ENCODE measurements around the gene ETNK2. TPM values are rescaled to one million over a fixed set of nuclear protein-coding genes. Genes with fewer than 3 reads are reported as not detected.

Gene ETNK2
- 1 to 10 TPM; 4.5 to 7.2 (median 5.4) TPM for total RNA-seq
- polyA plus RNA-seq, result 5.2 TPM
- long read RNA-seq, donor 1, transcript ETNK2-203 (8 exons, 2,434 nt), result major isoform, 11 of 20 reads
- long read RNA-seq, donor 1, partial matches to known transcripts, result 1 of 20 reads
- long read RNA-seq, donor 1, other reads (novel, unspliced or antisense), result 5 of 20 reads
- long read RNA-seq, donor 2, transcript ETNK2-203 (8 exons, 2,434 nt), result major isoform, 8 of 11 reads
- long read RNA-seq, donor 2, partial matches to known transcripts, result 1 of 11 reads
- long read RNA-seq, donor 2, other reads (novel, unspliced or antisense), result 2 of 11 reads
- long read RNA-seq, donor 3, transcript ETNK2-203 (8 exons, 2,434 nt), result major isoform, 20 of 23 reads
- long read RNA-seq, donor 3, partial matches to known transcripts, result 0 of 23 reads
- long read RNA-seq, donor 3, other reads (novel, unspliced or antisense), result 1 of 23 reads
- long read RNA-seq, donor 4, transcript ETNK2-203 (8 exons, 2,434 nt), result major isoform, 13 of 15 reads
- long read RNA-seq, donor 4, partial matches to known transcripts, result 0 of 15 reads
- long read RNA-seq, donor 4, other reads (novel, unspliced or antisense), result 1 of 15 reads

- WGBS, result under 1% methylated on average over 94 of the region's 94 CpGs
- intact Hi-C loops (cut with DNase I), result no loop called here
- no peaks in the 10 kb centered on the region for H3K9me3 ChIP-seq (ENCODE audit: control insufficient read depth, low read length)
- H3K27me3 ChIP-seq (ENCODE audit: control insufficient read depth, insufficient read depth), result no peaks in the 10 kb centered on the region
- no peak within 1 kb of the TSS for H3K27ac ChIP-seq (ENCODE audit: low read length)
- ATAC-seq, result peak; percentile 61 to 65
- H3K4me3 ChIP-seq (ENCODE audit: low read length), result peak within 1 kb of the TSS; percentile 62
- peak; percentile 70 to 88 (median 87) for DNase-seq
- H3K4me1 ChIP-seq (ENCODE audit: control insufficient read depth, insufficient read depth, low read length), result peaks cover 3% of the 10 kb centered on the region
Observed at GRCh38 chr1:204151552-204152309, at the start of gene ETNK2. Gene ETNK2 (minus strand): TSS chr1:204152044. CDS start chr1:204151852, 192 bp downstream.

GRCh38 chr1:204201348-204202040 lies 49.6 kb upstream of the ETNK2 start:
- H3K9me3 ChIP-seq (ENCODE audit: control insufficient read depth, low read length), result no peaks in the 10 kb centered on the region
- no peak for ATAC-seq
- 77% methylated on average over 12 of the region's 12 CpGs for WGBS
- H3K27ac ChIP-seq (ENCODE audit: low read length), result no peak overlapping the region
- H3K4me3 ChIP-seq (ENCODE audit: low read length), result no peak overlapping the region
- H3K27me3 ChIP-seq (ENCODE audit: control insufficient read depth, insufficient read depth), result no peaks in the 10 kb centered on the region
- DNase-seq, result no peak
- H3K4me1 ChIP-seq (ENCODE audit: control insufficient read depth, insufficient read depth, low read length), result no peaks in the 10 kb centered on the region
- intact Hi-C loops (cut with DNase I), result no loop called here

GRCh38 chr1:204199579-204199978 lies 47.7 kb upstream of the ETNK2 start:
- Histone ChIP-seq H3K4me3 (ENCODE audit: low read length) (no peak overlapping the region), H3K27ac (ENCODE audit: low read length) (no peak overlapping the region), H3K9me3 (ENCODE audit: control insufficient read depth, low read length) (no peaks in the 10 kb centered on the region), H3K27me3 (ENCODE audit: control insufficient read depth, insufficient read depth) (no peaks in the 10 kb centered on the region), H3K4me1 (ENCODE audit: control insufficient read depth, insufficient read depth, low read length) (no peaks in the 10 kb centered on the region)
- ATAC-seq, result peak; percentile 49 to 55
- DNase-seq, result peak in 1 of 3 donors; percentile 64
- intact Hi-C loops (cut with DNase I), result no loop called here
- 68% methylated on average over 9 of the region's 9 CpGs for WGBS

GRCh38 chr1:204198348-204199340 lies 46.8 kb upstream of the ETNK2 start:
- no peaks in the 10 kb centered on the region for H3K27me3 ChIP-seq (ENCODE audit: control insufficient read depth, insufficient read depth)
- no peak overlapping the region for H3K27ac ChIP-seq (ENCODE audit: low read length)
- DNase-seq (peak in 1 of 3 donors; percentile 53), ATAC-seq (peak; percentile 34 to 42)
- no peaks in the 10 kb centered on the region for H3K4me1 ChIP-seq (ENCODE audit: control insufficient read depth, insufficient read depth, low read length)
- no peaks in the 10 kb centered on the region for H3K9me3 ChIP-seq (ENCODE audit: control insufficient read depth, low read length)
- 47% methylated on average over 18 of the region's 18 CpGs for WGBS
- H3K4me3 ChIP-seq (ENCODE audit: low read length), result no peak overlapping the region
- intact Hi-C loops (cut with DNase I), result no loop called here

GRCh38 chr1:204197068-204197467 lies 45.2 kb upstream of the ETNK2 start:
- Histone ChIP-seq H3K9me3 (ENCODE audit: control insufficient read depth, low read length) (no peaks in the 10 kb centered on the region), H3K4me3 (ENCODE audit: low read length) (no peak overlapping the region), H3K4me1 (ENCODE audit: control insufficient read depth, insufficient read depth, low read length) (no peaks in the 10 kb centered on the region), H3K27me3 (ENCODE audit: control insufficient read depth, insufficient read depth) (no peaks in the 10 kb centered on the region), H3K27ac (ENCODE audit: low read length) (no peak overlapping the region)
- intact Hi-C loops (cut with DNase I), result no loop called here
- 88% methylated on average over 5 of the region's 5 CpGs for WGBS
- ATAC-seq (no peak), DNase-seq (no peak)

- Histone ChIP-seq H3K9me3 (ENCODE audit: control insufficient read depth, low read length) (no peaks in the 10 kb centered on the region), H3K4me3 (ENCODE audit: low read length) (no peak within 1 kb of the TSS), H3K4me1 (ENCODE audit: control insufficient read depth, insufficient read depth, low read length) (no peaks in the 10 kb centered on the region), H3K27ac (ENCODE audit: low read length) (no peak within 1 kb of the TSS), H3K27me3 (ENCODE audit: control insufficient read depth, insufficient read depth) (no peaks in the 10 kb centered on the region)
- ATAC-seq (no peak), DNase-seq (no peak)
- intact Hi-C loops (cut with DNase I), result no loop called here
- 59% methylated on average over 18 of the region's 18 CpGs for WGBS
Observed at GRCh38 chr1:204196068-204196795, 44.4 kb upstream of the ETNK2 start, which contains the start of gene KISS1. Gene KISS1 (minus strand): TSS chr1:204196491. CDS start chr1:204192876, 3,615 bp downstream.

GRCh38 chr1:204194771-204195170 lies 42.9 kb upstream of the ETNK2 start:
- Histone ChIP-seq H3K27me3 (ENCODE audit: control insufficient read depth, insufficient read depth) (no peaks in the 10 kb centered on the region), H3K27ac (ENCODE audit: low read length) (no peak overlapping the region), H3K4me1 (ENCODE audit: control insufficient read depth, insufficient read depth, low read length) (no peaks in the 10 kb centered on the region), H3K4me3 (ENCODE audit: low read length) (no peak overlapping the region), H3K9me3 (ENCODE audit: control insufficient read depth, low read length) (no peaks in the 10 kb centered on the region)
- intact Hi-C loops (cut with DNase I), result no loop called here
- WGBS, result 68% methylated on average over 7 of the region's 7 CpGs
- no peak for DNase-seq
- no peak for ATAC-seq

- no peaks in the 10 kb centered on the region for H3K9me3 ChIP-seq (ENCODE audit: control insufficient read depth, low read length)
- no peak overlapping the region for H3K4me3 ChIP-seq (ENCODE audit: low read length)
- H3K4me1 ChIP-seq (ENCODE audit: control insufficient read depth, insufficient read depth, low read length), result no peaks in the 10 kb centered on the region
- WGBS, result 90% methylated on average over 2 of the region's 2 CpGs
- intact Hi-C loops (cut with DNase I), result no loop called here
- no peaks in the 10 kb centered on the region for H3K27me3 ChIP-seq (ENCODE audit: control insufficient read depth, insufficient read depth)
- DNase-seq (no peak), ATAC-seq (no peak)
- H3K27ac ChIP-seq (ENCODE audit: low read length), result no peak overlapping the region
Observed at GRCh38 chr1:204194080-204194479, 42.2 kb upstream of the ETNK2 start.

GRCh38 chr1:204192589-204193352 lies 40.9 kb upstream of the ETNK2 start:
- intact Hi-C loops (cut with DNase I), result no loop called here
- no peak overlapping the region for H3K27ac ChIP-seq (ENCODE audit: low read length)
- no peaks in the 10 kb centered on the region for H3K27me3 ChIP-seq (ENCODE audit: control insufficient read depth, insufficient read depth)
- no peak for DNase-seq
- WGBS, result 78% methylated on average over 3 of the region's 3 CpGs
- H3K9me3 ChIP-seq (ENCODE audit: control insufficient read depth, low read length), result no peaks in the 10 kb centered on the region
- no peak overlapping the region for H3K4me3 ChIP-seq (ENCODE audit: low read length)
- no peaks in the 10 kb centered on the region for H3K4me1 ChIP-seq (ENCODE audit: control insufficient read depth, insufficient read depth, low read length)
- ATAC-seq, result no peak

Data from right cardiac atrium (tissue), 5 donors.